ENCODE results near the gene MAGOH.

The MAGOH gene

DNA sequence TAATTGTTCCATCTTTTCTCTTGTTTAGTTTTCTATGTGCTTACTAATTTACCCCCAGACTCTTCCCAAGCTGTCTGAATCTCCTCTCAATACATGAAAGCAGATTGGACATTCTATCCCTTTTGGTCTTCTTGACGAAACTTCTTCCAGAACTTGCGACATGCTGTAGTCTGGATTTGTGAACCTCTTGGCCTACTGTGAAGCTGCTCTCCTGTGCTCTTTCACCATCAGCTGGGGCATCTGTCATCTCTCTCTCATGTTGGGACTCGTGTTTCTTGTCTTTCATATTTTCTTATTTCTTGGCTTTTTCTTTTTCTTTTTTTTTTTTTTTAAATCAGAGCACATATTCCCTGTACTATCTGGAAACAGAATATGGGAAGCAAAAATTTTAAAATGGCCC is 34.9 kb downstream of the MAGOH start:
- no peaks in the 10 kb centered on the region for H3K9me3 ChIP-seq (ENCODE audit: low read depth, low read length)
- no peak overlapping the region for H3K4me3 ChIP-seq
- H3K27ac ChIP-seq: no peak overlapping the region
- DNase-seq (ENCODE audit: low read depth, low spot score): no peak
- peaks cover 58% of the 10 kb centered on the region for H3K36me3 ChIP-seq (ENCODE audit: insufficient read depth, low read length)
- no peak overlapping the region for H3K9ac ChIP-seq (ENCODE audit: insufficient read length)
- TF ChIP-seq FOXP2 (optimal IDR thresholded peaks at IDR 0.05; ENCODE audit: control extremely low read depth, extremely low read length, insufficient read depth) (no peak), POLR2AphosphoS5 (IDR thresholded peaks at IDR 0.05; ENCODE audit: borderline replicate concordance, low read depth, low read length) (no peak), EZH2 (IDR thresholded peaks at IDR 0.05) (no peak)

DNA sequence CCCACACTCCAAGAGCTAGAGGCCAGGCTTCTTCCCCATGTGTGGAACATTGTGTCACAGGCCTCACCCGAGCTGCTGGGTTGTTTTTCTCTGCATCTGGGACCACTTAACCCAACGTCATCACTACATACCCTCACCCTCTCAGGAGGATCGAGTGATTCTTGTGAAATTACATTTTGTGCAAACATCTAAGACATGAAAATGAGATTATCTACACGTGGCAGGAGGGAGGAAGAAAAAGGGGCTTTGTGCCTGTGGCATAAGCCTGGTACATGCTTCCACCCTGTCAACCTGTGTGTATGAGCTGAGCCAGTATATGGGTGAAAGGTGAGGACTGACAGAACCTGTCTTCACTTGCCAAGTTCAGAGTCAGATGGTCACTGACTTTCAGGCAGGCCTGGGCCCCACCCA is 40.1 kb downstream of the MAGOH start:
- Histone ChIP-seq H3K36me3 (ENCODE audit: insufficient read depth, low read length) (peaks cover 10% of the 10 kb centered on the region), H3K27ac (peak overlapping the region; percentile 74), H3K4me3 (peak overlapping the region; percentile 90), H3K9ac (ENCODE audit: insufficient read length) (peak overlapping the region; percentile 83), H3K9me3 (ENCODE audit: low read depth, low read length) (no peaks in the 10 kb centered on the region)
- TF ChIP-seq POLR2AphosphoS5 (IDR thresholded peaks at IDR 0.05; ENCODE audit: borderline replicate concordance, low read depth, low read length) (no peak), EZH2 (IDR thresholded peaks at IDR 0.05) (no peak), FOXP2 (optimal IDR thresholded peaks at IDR 0.05; ENCODE audit: control extremely low read depth, extremely low read length, insufficient read depth) (no peak)
- DNase-seq (ENCODE audit: low read depth, low spot score): no peak

GRCh38 chr1:53197291-53198200 is 40.8 kb downstream of the MAGOH start:
- TF ChIP-seq POLR2AphosphoS5 (IDR thresholded peaks at IDR 0.05; ENCODE audit: borderline replicate concordance, low read depth, low read length) (peak; percentile 36; the same call in 1 of the 2 replicates), EZH2 (IDR thresholded peaks at IDR 0.05) (no peak), FOXP2 (optimal IDR thresholded peaks at IDR 0.05; ENCODE audit: control extremely low read depth, extremely low read length, insufficient read depth) (no peak)
- DNase-seq (ENCODE audit: low read depth, low spot score): no peak
- H3K4me3 ChIP-seq: peak overlapping the region; percentile 90
- H3K27ac ChIP-seq: peak overlapping the region; percentile 74
- peak overlapping the region; percentile 83 for H3K9ac ChIP-seq (ENCODE audit: insufficient read length)
- H3K9me3 ChIP-seq (ENCODE audit: low read depth, low read length): no peaks in the 10 kb centered on the region
- H3K36me3 ChIP-seq (ENCODE audit: insufficient read depth, low read length): peaks cover 3% of the 10 kb centered on the region

DNA sequence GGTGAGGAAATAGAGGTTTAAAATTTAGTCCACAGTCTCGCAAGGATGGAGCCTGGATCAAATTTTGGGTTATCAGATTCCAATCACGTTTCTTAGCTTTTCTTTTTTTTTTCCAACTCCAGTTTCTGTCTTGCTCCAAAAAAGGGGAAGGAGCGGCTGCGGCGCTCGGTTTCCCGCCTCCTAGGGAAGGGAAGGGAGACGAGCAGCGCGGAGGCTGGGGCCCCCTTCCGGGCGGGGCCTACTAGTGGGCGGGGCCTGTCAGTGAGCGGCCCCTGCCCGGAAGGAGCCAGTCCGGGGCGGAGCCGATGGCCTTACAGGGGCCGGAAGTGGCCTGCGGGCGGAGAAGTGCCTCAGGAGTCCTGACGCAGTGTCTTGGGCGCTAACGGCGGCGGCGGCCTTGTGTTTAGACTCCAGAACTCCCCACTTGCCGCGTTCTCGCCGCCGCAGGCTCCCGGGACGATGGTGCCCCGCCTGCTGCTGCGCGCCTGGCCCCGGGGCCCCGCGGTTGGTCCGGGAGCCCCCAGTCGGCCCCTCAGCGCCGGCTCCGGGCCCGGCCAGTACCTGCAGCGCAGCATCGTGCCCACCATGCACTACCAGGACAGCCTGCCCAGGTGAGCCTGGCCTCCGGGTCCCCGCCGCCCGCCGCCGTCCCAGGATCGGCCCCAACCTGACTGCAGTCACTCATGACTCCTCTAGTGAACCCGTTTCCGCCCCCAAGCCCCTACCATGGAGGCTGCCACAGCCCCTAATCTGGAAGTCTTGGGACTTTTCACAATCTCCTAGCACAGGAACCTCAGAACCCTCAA is 41.6 kb downstream of the MAGOH start, which contains the start of gene CPT2:
Gene CPT2, plus strand, starts transcription at position 340 of the 806 bp plus-strand sequence. Its CDS starts 120 bp downstream, at position 460.
- H3K27ac ChIP-seq: peak within 1 kb of the TSS; percentile 74
- DNase-seq (ENCODE audit: low read depth, low spot score): peak; percentile 5
- no peaks in the 10 kb centered on the region for H3K9me3 ChIP-seq (ENCODE audit: low read depth, low read length)
- no peaks in the 10 kb centered on the region for H3K36me3 ChIP-seq (ENCODE audit: insufficient read depth, low read length)
- TF ChIP-seq EZH2 (IDR thresholded peaks at IDR 0.05) (no peak), POLR2AphosphoS5 (IDR thresholded peaks at IDR 0.05; ENCODE audit: borderline replicate concordance, low read depth, low read length) (peak; percentile 95)
- peak within 1 kb of the TSS; percentile 83 for H3K9ac ChIP-seq (ENCODE audit: insufficient read length)
- peak within 1 kb of the TSS; percentile 90 for H3K4me3 ChIP-seq

DNA sequence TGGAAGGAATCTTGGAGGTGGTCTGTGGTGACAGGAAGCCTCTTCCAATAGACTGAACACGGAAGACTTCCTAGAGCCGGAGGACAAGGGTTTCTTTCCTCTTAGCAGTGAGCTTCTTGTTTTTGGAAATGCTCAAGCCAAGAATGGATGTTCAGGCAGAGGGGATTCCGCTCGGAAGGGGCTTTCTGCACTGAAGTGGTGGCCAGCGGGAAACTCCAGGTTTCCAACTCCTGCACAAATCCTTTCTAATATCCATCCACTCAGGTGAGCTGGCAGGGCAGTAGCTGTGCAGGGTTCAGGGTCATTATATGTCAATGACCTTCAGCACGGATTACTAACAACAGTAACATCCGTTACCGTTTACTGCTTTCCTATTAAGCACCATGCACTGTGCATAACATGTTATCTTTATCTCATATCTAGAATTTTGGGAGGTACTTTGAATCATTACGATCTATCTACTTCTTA is 42.3 kb downstream of the MAGOH start:
- Histone ChIP-seq H3K27ac (peak overlapping the region; percentile 53; the same call in 1 of the 2 replicates), H3K9me3 (ENCODE audit: low read depth, low read length) (no peaks in the 10 kb centered on the region), H3K9ac (ENCODE audit: insufficient read length) (peak overlapping the region; percentile 83), H3K4me3 (peak overlapping the region; percentile 90), H3K36me3 (ENCODE audit: insufficient read depth, low read length) (no peaks in the 10 kb centered on the region)
- DNase-seq (ENCODE audit: low read depth, low spot score): no peak
- no peak for TF ChIP-seq EZH2 (IDR thresholded peaks at IDR 0.05)
- TF ChIP-seq FOXP2 (optimal IDR thresholded peaks at IDR 0.05; ENCODE audit: control extremely low read depth, extremely low read length, insufficient read depth): no peak
- TF ChIP-seq POLR2AphosphoS5 (IDR thresholded peaks at IDR 0.05; ENCODE audit: borderline replicate concordance, low read depth, low read length): no peak

GRCh38 chr1:53195246-53196016 is 42.9 kb downstream of the MAGOH start:
- Histone ChIP-seq H3K9me3 (ENCODE audit: low read depth, low read length) (no peaks in the 10 kb centered on the region), H3K4me3 (no peak overlapping the region), H3K36me3 (ENCODE audit: insufficient read depth, low read length) (no peaks in the 10 kb centered on the region), H3K9ac (ENCODE audit: insufficient read length) (no peak overlapping the region), H3K27ac (no peak overlapping the region)
- no peak for DNase-seq (ENCODE audit: low read depth, low spot score)
- no peak for TF ChIP-seq EZH2 (IDR thresholded peaks at IDR 0.05)
- TF ChIP-seq POLR2AphosphoS5 (IDR thresholded peaks at IDR 0.05; ENCODE audit: borderline replicate concordance, low read depth, low read length): no peak
- no peak for TF ChIP-seq FOXP2 (optimal IDR thresholded peaks at IDR 0.05; ENCODE audit: control extremely low read depth, extremely low read length, insufficient read depth)

GRCh38 chr1:53190210-53190611 is 48.1 kb downstream of the MAGOH start:
- DNase-seq (ENCODE audit: low read depth, low spot score): no peak
- Histone ChIP-seq H3K27ac (no peak overlapping the region), H3K36me3 (ENCODE audit: insufficient read depth, low read length) (no peaks in the 10 kb centered on the region), H3K9me3 (ENCODE audit: low read depth, low read length) (no peaks in the 10 kb centered on the region), H3K9ac (ENCODE audit: insufficient read length) (no peak overlapping the region), H3K4me3 (no peak overlapping the region)
- TF ChIP-seq POLR2AphosphoS5 (IDR thresholded peaks at IDR 0.05; ENCODE audit: borderline replicate concordance, low read depth, low read length) (no peak), FOXP2 (optimal IDR thresholded peaks at IDR 0.05; ENCODE audit: control extremely low read depth, extremely low read length, insufficient read depth) (no peak), EZH2 (IDR thresholded peaks at IDR 0.05) (no peak)

Measured in SK-N-MC (cell line).